Activated CD4-positive, alpha-beta memory T cell treated with anti-CD3 and anti-CD28 coated beads for 36 hours (primary cell): ENCODE results near the gene DEFB112. TPM values are rescaled to one million over a fixed set of nuclear protein-coding genes. Genes with fewer than 3 reads are reported as not detected.

Experiments
- CTCF ChIA-PET: fragments of 350-600 bp; sonication (Branson Sonifier 250); formaldehyde crosslinking; loops from one replicate; lab custom pipeline; 2021; ENCODE audit warnings: antibody characterized with exemption, inconsistent platforms; lab: Charles Lee
- POLR2A ChIA-PET: fragments of 350-600 bp; sonication (Branson Sonifier 250); formaldehyde crosslinking; loops from one replicate; lab custom pipeline; 2021; ENCODE audit warnings: antibody characterized with exemption; lab: Charles Lee
- DNase-seq: peaks from one replicate; pipeline ENCODE4 v3.0.0-alpha.2; 2020
- H3K27ac Mint-ChIP-seq: one replicate; pipeline ENCODE4 v1.8.0; 2021; ENCODE audit warnings: mixed read lengths
- H3K27me3 Mint-ChIP-seq: one replicate; pipeline ENCODE4 v1.8.0; 2021; ENCODE audit warnings: mixed read lengths
- H3K36me3 Mint-ChIP-seq: one replicate; pipeline ENCODE4 v1.8.0; 2021; ENCODE audit warnings: mixed read lengths
- H3K4me1 Mint-ChIP-seq: one replicate; pipeline ENCODE4 v1.8.0; 2021; ENCODE audit warnings: low read depth, mixed read lengths
- H3K4me3 Mint-ChIP-seq: one replicate; pipeline ENCODE4 v1.8.0; 2021; ENCODE audit warnings: mild to moderate bottlenecking, mixed read lengths
- H3K9me3 Mint-ChIP-seq: one replicate; pipeline ENCODE4 v1.8.0; 2021; ENCODE audit warnings: mixed read lengths
- intact Hi-C: fragments of 100-400 bp; cut with micrococcal nuclease; formaldehyde crosslinking; loops from one replicate; pipeline ENCODE4 v1.15.1; 2023
- total RNA-seq, 2 experiments: library from RNA; stranded (reverse); gene quantifications; one replicate each; pipeline ENCODE4 v1.2.3, GENCODE V29; 2021

DEFB112 gene
- total RNA-seq, 2 experiments from 2014 or later: not detected

DNA sequence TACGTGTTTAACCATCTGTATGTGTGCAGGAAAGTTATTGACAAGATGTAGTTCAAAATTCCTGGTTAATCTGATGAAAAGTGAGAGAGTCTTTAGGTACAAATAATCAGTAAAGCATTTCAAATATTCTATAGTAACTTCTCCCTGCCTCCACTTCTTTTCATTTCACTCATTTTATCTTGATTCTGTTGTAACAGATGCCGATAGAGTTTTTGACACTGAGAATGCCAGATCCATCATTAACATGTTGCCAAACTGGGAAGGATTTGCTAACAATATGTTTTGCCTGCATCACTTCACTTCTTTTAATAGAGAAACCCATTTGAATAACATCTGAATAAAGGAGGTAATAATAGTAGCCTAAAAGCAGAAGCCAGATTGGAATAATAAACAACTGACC, 20.4 kb upstream of the DEFB112 start:
- Mint-ChIP-seq H3K9me3 (no peaks in the 10 kb centered on the region), H3K4me3 (no peak overlapping the region), H3K36me3 (no peaks in the 10 kb centered on the region), H3K27me3 (no peaks in the 10 kb centered on the region), H3K4me1 (no peaks in the 10 kb centered on the region), H3K27ac (no peak overlapping the region)
- POLR2A ChIA-PET: no interaction called here
- intact Hi-C loops: no loop called here
- no peak for DNase-seq
- CTCF ChIA-PET: no interaction called here

DNA sequence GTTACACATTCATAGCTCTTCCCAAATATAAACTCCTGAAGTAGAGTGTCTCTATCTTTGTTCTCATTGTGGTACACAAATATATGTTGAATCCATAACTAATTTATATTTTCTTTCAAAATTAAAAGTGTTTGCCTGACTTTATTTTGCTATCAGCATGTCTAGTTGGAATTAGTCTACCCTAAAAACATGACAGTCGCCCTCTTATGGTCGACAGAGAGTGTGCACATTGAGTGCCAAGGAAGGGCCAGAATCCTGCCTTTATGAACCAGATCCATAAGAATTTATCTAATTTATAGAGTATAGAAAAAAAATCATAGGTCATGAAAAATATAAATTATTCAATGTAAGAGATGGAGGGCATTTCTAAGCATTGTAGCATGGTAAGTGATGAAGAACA, 12.3 kb upstream of the DEFB112 start:
- POLR2A ChIA-PET: no interaction called here
- Mint-ChIP-seq H3K9me3 (peaks cover 4% of the 10 kb centered on the region), H3K36me3 (no peaks in the 10 kb centered on the region), H3K27me3 (no peaks in the 10 kb centered on the region), H3K4me1 (no peaks in the 10 kb centered on the region), H3K27ac (no peak overlapping the region), H3K4me3 (no peak overlapping the region)
- CTCF ChIA-PET: no interaction called here
- intact Hi-C loops: no loop called here
- no peak for DNase-seq

- CTCF ChIA-PET: no interaction called here
- POLR2A ChIA-PET: no interaction called here
- DNase-seq: no peak
- intact Hi-C loops: no loop called here
- Mint-ChIP-seq H3K36me3 (no peaks in the 10 kb centered on the region), H3K4me3 (no peak overlapping the region), H3K27me3 (no peaks in the 10 kb centered on the region), H3K4me1 (no peaks in the 10 kb centered on the region), H3K27ac (no peak overlapping the region), H3K9me3 (peaks cover 7% of the 10 kb centered on the region)
Observed at GRCh38 chr6:50056242-50056641, 6.5 kb upstream of the DEFB112 start.

DNA sequence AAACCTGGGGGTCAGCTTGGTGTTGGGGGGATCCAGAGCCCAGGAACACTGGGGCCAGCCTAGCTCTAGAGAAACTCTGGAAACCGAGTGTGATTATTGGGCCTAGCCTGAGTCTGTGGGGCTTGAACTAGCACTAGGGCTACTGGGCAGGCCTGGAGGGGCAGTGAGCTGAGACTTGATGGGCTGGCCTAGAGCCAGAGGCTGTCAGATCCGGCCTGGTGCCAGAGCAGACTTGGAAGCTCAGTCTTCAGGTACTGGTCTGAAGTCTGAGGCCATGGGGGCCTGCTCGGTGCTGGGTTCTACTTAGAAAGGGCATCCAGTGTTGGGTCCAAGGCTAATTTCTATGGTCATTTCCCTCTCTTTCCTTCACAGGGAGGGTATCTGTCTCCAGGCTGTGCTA, 2.7 kb downstream of the DEFB112 start:
- H3K36me3 Mint-ChIP-seq: no peaks in the 10 kb centered on the region
- no peak overlapping the region for H3K4me3 Mint-ChIP-seq
- H3K4me1 Mint-ChIP-seq: no peaks in the 10 kb centered on the region
- intact Hi-C loops: no loop called here
- no peaks in the 10 kb centered on the region for H3K9me3 Mint-ChIP-seq
- no peak overlapping the region for H3K27ac Mint-ChIP-seq
- CTCF ChIA-PET: no interaction called here
- no peaks in the 10 kb centered on the region for H3K27me3 Mint-ChIP-seq
- POLR2A ChIA-PET: no interaction called here
- DNase-seq: no peak

DNA sequence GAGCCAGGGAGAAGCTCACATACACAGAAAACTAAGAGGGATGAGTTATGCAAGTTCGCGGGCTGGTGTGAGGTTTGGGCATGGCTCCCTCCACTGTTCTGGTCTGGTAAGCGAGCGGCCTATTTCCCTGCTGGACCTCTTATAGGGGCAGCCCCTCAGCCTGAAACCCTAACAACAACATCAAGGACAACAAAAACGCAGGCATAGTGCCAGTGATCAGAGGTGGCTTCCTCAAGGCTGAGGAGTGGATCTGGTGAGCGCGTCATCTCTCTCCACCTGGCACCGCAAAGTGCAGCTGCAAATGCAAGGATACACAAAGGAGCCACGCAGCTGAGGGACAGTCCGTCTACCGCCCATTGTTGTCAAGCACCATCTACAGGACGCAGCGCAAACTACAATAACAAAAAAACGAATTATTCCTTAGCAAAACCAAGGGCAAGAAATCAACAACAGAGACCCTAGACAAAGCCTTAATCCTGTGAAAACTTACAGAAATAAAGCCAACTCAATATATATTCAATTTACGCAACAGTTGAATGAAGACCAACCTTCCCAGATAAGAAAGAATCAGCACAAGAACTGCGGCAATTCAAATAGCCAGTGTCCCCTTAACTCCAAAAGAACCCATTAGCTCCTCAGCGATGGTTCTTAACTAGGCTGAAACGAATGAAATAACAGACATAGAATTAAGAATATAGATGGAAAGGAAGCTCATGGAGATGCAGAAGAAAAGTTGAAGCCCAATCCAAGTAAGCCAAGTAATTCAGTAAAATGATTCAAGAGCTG, 18.8 kb downstream of the DEFB112 start:
- H3K9me3 Mint-ChIP-seq: peaks cover 16% of the 10 kb centered on the region
- H3K27ac Mint-ChIP-seq: no peak overlapping the region
- ChIA-PET CTCF (interaction anchor here (1.2 kb wide), 1 partner anchor 35 kb away, joined by 3 read pairs; no protein-coding TSS in a partner anchor), POLR2A (no interaction called here)
- no peaks in the 10 kb centered on the region for H3K4me1 Mint-ChIP-seq
- no peaks in the 10 kb centered on the region for H3K36me3 Mint-ChIP-seq
- intact Hi-C loops: no loop called here
- H3K4me3 Mint-ChIP-seq: no peak overlapping the region
- DNase-seq: no peak
- no peaks in the 10 kb centered on the region for H3K27me3 Mint-ChIP-seq

DNA sequence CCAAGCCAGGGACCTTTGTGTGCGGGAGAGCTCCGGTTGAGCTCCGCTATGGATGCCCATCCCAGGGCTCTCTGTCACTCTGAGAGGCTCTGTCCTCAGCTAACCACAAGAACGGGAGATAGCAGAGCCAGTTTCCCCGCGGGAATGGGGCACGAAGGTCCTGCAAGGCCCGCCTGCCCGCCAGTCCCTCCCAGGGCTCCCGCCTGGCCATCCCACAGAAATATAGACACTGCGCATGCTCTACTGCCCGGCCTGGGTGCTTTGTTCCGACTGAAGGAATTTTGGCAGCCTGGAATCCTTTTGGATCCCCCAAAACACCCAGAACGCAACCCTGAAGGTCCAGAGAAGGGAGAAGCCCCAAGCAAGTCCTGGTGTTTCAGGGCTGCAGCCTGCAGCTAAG, 19.4 kb downstream of the DEFB112 start:
- ChIA-PET CTCF (no interaction called here), POLR2A (no interaction called here)
- intact Hi-C loops: no loop called here
- H3K36me3 Mint-ChIP-seq: no peaks in the 10 kb centered on the region
- no peaks in the 10 kb centered on the region for H3K27me3 Mint-ChIP-seq
- DNase-seq: no peak
- H3K4me3 Mint-ChIP-seq: no peak overlapping the region
- no peaks in the 10 kb centered on the region for H3K4me1 Mint-ChIP-seq
- no peak overlapping the region for H3K27ac Mint-ChIP-seq
- H3K9me3 Mint-ChIP-seq: peaks cover 15% of the 10 kb centered on the region

GRCh38 chr6:50025258-50025657, 24.5 kb downstream of the DEFB112 start:
- Mint-ChIP-seq H3K27ac (no peak overlapping the region), H3K4me1 (no peaks in the 10 kb centered on the region), H3K36me3 (no peaks in the 10 kb centered on the region), H3K9me3 (no peaks in the 10 kb centered on the region), H3K27me3 (no peaks in the 10 kb centered on the region), H3K4me3 (no peak overlapping the region)
- ChIA-PET POLR2A (no interaction called here), CTCF (no interaction called here)
- intact Hi-C loops: no loop called here
- DNase-seq: no peak

GRCh38 chr6:50021894-50022293, 27.8 kb downstream of the DEFB112 start, which contains the start of gene DEFB110:
Gene DEFB110 (minus strand): TSS chr6:50021994. CDS start chr6:50021935, 59 bp downstream.
- CTCF ChIA-PET: no interaction called here
- POLR2A ChIA-PET: no interaction called here

GRCh38 chr6:50007819-50008218, 41.9 kb downstream of the DEFB112 start:
- DNase-seq: no peak
- ChIA-PET CTCF (no interaction called here), POLR2A (no interaction called here)
- peaks cover 8% of the 10 kb centered on the region for H3K9me3 Mint-ChIP-seq
- H3K36me3 Mint-ChIP-seq: no peaks in the 10 kb centered on the region
- H3K27ac Mint-ChIP-seq: no peak overlapping the region
- no peaks in the 10 kb centered on the region for H3K27me3 Mint-ChIP-seq
- H3K4me3 Mint-ChIP-seq: no peak overlapping the region
- intact Hi-C loops: no loop called here
- no peaks in the 10 kb centered on the region for H3K4me1 Mint-ChIP-seq

More at GRCh38 chr6:50021894-50022293, 27.8 kb downstream of the DEFB112 start, which contains the start of gene DEFB110:
- H3K27ac Mint-ChIP-seq: no peak within 1 kb of the TSS
- DNase-seq: no peak
- H3K4me3 Mint-ChIP-seq: no peak within 1 kb of the TSS
- intact Hi-C loops: no loop called here
- H3K9me3 Mint-ChIP-seq: no peaks in the 10 kb centered on the region
- H3K27me3 Mint-ChIP-seq: no peaks in the 10 kb centered on the region
- H3K36me3 Mint-ChIP-seq: no peaks in the 10 kb centered on the region
- no peaks in the 10 kb centered on the region for H3K4me1 Mint-ChIP-seq

DNA sequence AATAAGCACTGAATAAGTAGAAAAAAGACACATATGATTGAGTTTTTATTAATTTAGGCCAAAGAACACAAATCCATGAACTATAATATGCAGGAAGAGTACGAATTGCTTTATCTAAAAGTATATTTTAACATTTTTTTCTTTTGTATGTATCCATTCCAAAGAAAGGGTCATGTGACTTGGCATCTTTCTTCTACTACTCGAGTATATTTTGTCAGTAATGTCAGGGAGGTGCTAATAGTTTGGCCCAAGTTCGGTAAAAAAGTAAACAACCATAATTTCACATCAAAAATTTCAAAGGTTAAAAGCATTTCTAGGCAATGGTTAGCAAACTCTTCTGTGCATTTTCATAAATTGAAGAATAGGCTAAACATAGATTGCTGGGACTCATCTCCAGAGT, 46.6 kb downstream of the DEFB112 start:
- peaks cover 5% of the 10 kb centered on the region for H3K9me3 Mint-ChIP-seq
- DNase-seq: no peak
- H3K4me3 Mint-ChIP-seq: no peak overlapping the region
- no peaks in the 10 kb centered on the region for H3K27me3 Mint-ChIP-seq
- no peaks in the 10 kb centered on the region for H3K4me1 Mint-ChIP-seq
- intact Hi-C loops: no loop called here
- H3K36me3 Mint-ChIP-seq: no peaks in the 10 kb centered on the region
- ChIA-PET CTCF (no interaction called here), POLR2A (no interaction called here)
- no peak overlapping the region for H3K27ac Mint-ChIP-seq

DNA sequence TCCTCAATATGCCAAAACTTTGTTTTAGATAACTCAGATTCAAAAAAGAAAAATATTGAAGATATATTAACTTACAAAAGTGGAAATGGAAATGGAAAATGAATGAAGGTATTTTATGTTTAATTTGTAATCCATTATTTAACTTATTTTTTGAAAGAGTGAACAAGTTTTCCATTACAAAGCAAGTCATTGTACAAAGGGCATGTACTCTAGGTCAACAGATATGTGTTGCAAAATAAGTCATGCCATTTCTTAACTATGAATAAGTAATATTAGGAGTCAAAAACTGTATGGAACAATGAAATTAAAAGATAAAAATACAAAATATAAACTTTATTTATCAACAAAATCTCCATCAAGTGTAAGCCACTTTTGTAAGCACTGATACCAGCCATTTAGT, 54.5 kb downstream of the DEFB112 start:
- DNase-seq: no peak
- Mint-ChIP-seq H3K36me3 (no peaks in the 10 kb centered on the region), H3K27me3 (no peaks in the 10 kb centered on the region), H3K9me3 (peaks cover 2% of the 10 kb centered on the region), H3K4me3 (no peak overlapping the region), H3K4me1 (no peaks in the 10 kb centered on the region), H3K27ac (no peak overlapping the region)
- intact Hi-C loops: no loop called here
- CTCF ChIA-PET: no interaction called here
- POLR2A ChIA-PET: no interaction called here
